Measurements from ENCODE around the gene MRPL16. TPM values are rescaled to one million over a fixed set of nuclear protein-coding genes. Genes with fewer than 3 reads are reported as not detected.

MRPL16 gene
- total and polyA plus RNA-seq, 2 of the 13 experiments (the other 11 are each of a cell fraction or from before 2014, with no cell fraction given) = 45.3 to 62.6 TPM

DNA sequence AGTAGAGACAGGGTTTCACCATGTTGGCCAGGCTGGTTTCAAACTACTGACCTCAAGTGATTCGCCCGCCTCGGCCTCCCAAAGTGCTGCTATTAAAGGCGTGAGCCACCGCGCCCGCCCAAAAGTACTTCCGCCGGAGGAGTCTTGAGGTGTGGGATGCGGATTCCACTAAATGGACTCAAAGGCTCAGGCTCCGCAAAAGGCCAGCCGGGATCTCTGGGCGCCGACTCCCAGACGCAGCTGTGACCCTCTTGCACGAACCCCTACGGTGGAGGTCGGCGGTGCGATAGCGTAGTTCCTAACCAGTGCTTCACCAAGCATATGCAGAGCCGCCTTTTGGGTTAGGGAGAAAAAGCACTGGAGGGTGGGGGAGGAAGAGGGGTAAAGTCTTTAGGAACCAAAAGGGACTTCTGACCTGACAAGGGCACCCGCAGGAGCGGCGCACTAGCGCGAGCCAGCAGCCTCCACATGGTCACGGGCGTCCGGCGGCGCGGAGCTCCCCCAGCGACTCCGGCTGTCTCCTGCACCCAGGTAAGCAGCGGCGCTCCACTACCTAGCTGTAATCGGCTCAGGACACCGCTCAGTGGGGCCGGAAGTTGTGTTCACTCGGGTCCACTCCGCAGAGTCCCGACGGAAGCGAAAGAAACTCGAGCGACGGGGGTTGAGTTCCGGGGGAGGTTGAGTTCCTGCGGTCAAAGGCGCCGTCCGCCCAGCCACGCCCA is at the start of gene MRPL16 (continued):
- TF ChIP-seq, protein P1, sequence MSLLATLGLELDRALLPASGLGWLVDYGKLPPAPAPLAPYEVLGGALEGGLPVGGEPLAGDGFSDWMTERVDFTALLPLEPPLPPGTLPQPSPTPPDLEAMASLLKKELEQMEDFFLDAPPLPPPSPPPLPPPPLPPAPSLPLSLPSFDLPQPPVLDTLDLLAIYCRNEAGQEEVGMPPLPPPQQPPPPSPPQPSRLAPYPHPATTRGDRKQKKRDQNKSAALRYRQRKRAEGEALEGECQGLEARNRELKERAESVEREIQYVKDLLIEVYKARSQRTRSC (CRISPR knock-in tag; IDR thresholded peaks at IDR 0.05; ENCODE audit: low read depth) = no peak
- TF ChIP-seq ZNF558 (CRISPR knock-in tag; IDR thresholded peaks at IDR 0.05; ENCODE audit: borderline replicate concordance) (peak; percentile 93; the same call in 1 of the 2 replicates), CHD2 (IDR thresholded peaks at IDR 0.05; ENCODE audit: low read depth, low read length) (no peak), ZNF136 (CRISPR knock-in tag; IDR thresholded peaks at IDR 0.05; ENCODE audit: low read depth) (peak; percentile 87; the same call in 1 of the 2 replicates), ZBTB10 (CRISPR knock-in tag; IDR thresholded peaks at IDR 0.05; ENCODE audit: borderline replicate concordance) (no peak), MXD4 (CRISPR knock-in tag; IDR thresholded peaks at IDR 0.05) (peak; percentile 79), ARNT (IDR thresholded peaks at IDR 0.05) (no peak), ZNF720 (CRISPR knock-in tag; IDR thresholded peaks at IDR 0.05) (0 out of 2 replicates have a peak, but pooled peaks have one; percentile 35), TFE3 (CRISPR knock-in tag; IDR thresholded peaks at IDR 0.05) (no peak), ZNF776 (CRISPR knock-in tag; IDR thresholded peaks at IDR 0.05) (no peak; the same call in 1 of the 2 replicates), KLF13 (CRISPR knock-in tag; IDR thresholded peaks at IDR 0.05) (0 out of 2 replicates have a peak, but pooled peaks have one; percentile 16)
- TF ChIP-seq, protein P2, sequence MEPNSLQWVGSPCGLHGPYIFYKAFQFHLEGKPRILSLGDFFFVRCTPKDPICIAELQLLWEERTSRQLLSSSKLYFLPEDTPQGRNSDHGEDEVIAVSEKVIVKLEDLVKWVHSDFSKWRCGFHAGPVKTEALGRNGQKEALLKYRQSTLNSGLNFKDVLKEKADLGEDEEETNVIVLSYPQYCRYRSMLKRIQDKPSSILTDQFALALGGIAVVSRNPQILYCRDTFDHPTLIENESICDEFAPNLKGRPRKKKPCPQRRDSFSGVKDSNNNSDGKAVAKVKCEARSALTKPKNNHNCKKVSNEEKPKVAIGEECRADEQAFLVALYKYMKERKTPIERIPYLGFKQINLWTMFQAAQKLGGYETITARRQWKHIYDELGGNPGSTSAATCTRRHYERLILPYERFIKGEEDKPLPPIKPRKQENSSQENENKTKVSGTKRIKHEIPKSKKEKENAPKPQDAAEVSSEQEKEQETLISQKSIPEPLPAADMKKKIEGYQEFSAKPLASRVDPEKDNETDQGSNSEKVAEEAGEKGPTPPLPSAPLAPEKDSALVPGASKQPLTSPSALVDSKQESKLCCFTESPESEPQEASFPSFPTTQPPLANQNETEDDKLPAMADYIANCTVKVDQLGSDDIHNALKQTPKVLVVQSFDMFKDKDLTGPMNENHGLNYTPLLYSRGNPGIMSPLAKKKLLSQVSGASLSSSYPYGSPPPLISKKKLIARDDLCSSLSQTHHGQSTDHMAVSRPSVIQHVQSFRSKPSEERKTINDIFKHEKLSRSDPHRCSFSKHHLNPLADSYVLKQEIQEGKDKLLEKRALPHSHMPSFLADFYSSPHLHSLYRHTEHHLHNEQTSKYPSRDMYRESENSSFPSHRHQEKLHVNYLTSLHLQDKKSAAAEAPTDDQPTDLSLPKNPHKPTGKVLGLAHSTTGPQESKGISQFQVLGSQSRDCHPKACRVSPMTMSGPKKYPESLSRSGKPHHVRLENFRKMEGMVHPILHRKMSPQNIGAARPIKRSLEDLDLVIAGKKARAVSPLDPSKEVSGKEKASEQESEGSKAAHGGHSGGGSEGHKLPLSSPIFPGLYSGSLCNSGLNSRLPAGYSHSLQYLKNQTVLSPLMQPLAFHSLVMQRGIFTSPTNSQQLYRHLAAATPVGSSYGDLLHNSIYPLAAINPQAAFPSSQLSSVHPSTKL (CRISPR knock-in tag; IDR thresholded peaks at IDR 0.05) = peak; percentile 52
- TF ChIP-seq, protein P3, sequence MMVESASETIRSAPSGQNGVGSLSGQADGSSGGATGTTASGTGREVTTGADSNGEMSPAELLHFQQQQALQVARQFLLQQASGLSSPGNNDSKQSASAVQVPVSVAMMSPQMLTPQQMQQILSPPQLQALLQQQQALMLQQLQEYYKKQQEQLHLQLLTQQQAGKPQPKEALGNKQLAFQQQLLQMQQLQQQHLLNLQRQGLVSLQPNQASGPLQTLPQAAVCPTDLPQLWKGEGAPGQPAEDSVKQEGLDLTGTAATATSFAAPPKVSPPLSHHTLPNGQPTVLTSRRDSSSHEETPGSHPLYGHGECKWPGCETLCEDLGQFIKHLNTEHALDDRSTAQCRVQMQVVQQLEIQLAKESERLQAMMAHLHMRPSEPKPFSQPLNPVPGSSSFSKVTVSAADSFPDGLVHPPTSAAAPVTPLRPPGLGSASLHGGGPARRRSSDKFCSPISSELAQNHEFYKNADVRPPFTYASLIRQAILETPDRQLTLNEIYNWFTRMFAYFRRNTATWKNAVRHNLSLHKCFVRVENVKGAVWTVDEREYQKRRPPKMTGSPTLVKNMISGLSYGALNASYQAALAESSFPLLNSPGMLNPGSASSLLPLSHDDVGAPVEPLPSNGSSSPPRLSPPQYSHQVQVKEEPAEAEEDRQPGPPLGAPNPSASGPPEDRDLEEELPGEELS (CRISPR knock-in tag; IDR thresholded peaks at IDR 0.05) = peak; percentile 26; the same call in 1 of the 2 replicates
- TF ChIP-seq, protein P4, sequence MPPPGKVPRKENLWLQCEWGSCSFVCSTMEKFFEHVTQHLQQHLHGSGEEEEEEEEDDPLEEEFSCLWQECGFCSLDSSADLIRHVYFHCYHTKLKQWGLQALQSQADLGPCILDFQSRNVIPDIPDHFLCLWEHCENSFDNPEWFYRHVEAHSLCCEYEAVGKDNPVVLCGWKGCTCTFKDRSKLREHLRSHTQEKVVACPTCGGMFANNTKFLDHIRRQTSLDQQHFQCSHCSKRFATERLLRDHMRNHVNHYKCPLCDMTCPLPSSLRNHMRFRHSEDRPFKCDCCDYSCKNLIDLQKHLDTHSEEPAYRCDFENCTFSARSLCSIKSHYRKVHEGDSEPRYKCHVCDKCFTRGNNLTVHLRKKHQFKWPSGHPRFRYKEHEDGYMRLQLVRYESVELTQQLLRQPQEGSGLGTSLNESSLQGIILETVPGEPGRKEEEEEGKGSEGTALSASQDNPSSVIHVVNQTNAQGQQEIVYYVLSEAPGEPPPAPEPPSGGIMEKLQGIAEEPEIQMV (CRISPR knock-in tag; IDR thresholded peaks at IDR 0.05; ENCODE audit: low read depth) = peak; percentile 87; the same call in 1 of the 2 replicates
